ENCODE results near the gene CEP104.

- no peak for TF ChIP-seq FOXK2 (IDR thresholded peaks at IDR 0.05)
- TF ChIP-seq L3MBTL2 (conservative IDR thresholded peaks at IDR 0.05), result no peak
- TF ChIP-seq ARNT (IDR thresholded peaks at IDR 0.05), result no peak
- TF ChIP-seq TARDBP (IDR thresholded peaks at IDR 0.05), result no peak
- TF ChIP-seq, protein P1, sequence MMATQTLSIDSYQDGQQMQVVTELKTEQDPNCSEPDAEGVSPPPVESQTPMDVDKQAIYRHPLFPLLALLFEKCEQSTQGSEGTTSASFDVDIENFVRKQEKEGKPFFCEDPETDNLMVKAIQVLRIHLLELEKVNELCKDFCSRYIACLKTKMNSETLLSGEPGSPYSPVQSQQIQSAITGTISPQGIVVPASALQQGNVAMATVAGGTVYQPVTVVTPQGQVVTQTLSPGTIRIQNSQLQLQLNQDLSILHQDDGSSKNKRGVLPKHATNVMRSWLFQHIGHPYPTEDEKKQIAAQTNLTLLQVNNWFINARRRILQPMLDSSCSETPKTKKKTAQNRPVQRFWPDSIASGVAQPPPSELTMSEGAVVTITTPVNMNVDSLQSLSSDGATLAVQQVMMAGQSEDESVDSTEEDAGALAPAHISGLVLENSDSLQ (IDR thresholded peaks at IDR 0.05), result no peak
- no peak for TF ChIP-seq BHLHE40 (IDR thresholded peaks at IDR 0.05; ENCODE audit: borderline replicate concordance)
- no peak for TF ChIP-seq SP1 (IDR thresholded peaks at IDR 0.05)
- no peak for TF ChIP-seq CTBP1 (IDR thresholded peaks at IDR 0.05; ENCODE audit: borderline replicate concordance)
- TF ChIP-seq ELF4 (IDR thresholded peaks at IDR 0.05), result no peak
- no peak for TF ChIP-seq NFRKB (IDR thresholded peaks at IDR 0.05)
- no peak for TF ChIP-seq FOXM1 (IDR thresholded peaks at IDR 0.05; ENCODE audit: borderline replicate concordance)
- no peak for TF ChIP-seq SUZ12 (IDR thresholded peaks at IDR 0.05)
- no peak for TF ChIP-seq ZNF384 (IDR thresholded peaks at IDR 0.05)
Measured at GRCh38 chr1:3871451-3871805, 14.4 kb upstream of the CEP104 start.
